Lung (tissue), 12 donors: Measurements from ENCODE around the gene COL6A2. TPM values are rescaled to one million over a fixed set of nuclear protein-coding genes. Genes with fewer than 3 reads are reported as not detected.
A peak's percentile ranks its signal among the peaks of the same experiment; 100 is the strongest.

Experiments
- ATAC-seq: fragments of 200-7000 bp; cut with Tn5 transposase; one replicate; pipeline ENCODE4 v1.9.1; 2020; ENCODE audit warnings: moderate number of reproducible peaks; ENCODE audit not compliant: insufficient read depth, low FRiP score
- DNase-seq, 3 donors: peaks; one replicate each; pipeline ENCODE4 v3.0.0-alpha.2; 2013 to 2017
- H3K27ac ChIP-seq, 2 donors: one replicate each; pipeline ENCODE4 v1.5.1; 2013; ENCODE audit warnings: mild to moderate bottlenecking in 2 of 2, moderate library complexity in 2 of 2, control low read depth in 1 of 2, inconsistent platforms in 1 of 2, low read depth in 1 of 2, low read length in 1 of 2
- H3K27me3 ChIP-seq, 3 donors: one replicate each; pipeline ENCODE4 v1.5.1; 2013; ENCODE audit warnings: low read length in 2 of 3; ENCODE audit not compliant: control insufficient read depth in 3 of 3, insufficient read depth in 3 of 3
- H3K36me3 ChIP-seq, 4 donors: one replicate each; pipeline ENCODE4 v1.5.1; 2013; ENCODE audit warnings: low read length in 4 of 4, mild to moderate bottlenecking in 1 of 4, moderate library complexity in 1 of 4; ENCODE audit not compliant: control insufficient read depth in 4 of 4, insufficient read depth in 4 of 4
- H3K4me1 ChIP-seq, 5 donors: one replicate each; pipeline ENCODE4 v1.5.1; 2013; ENCODE audit warnings: low read length in 5 of 5, mild to moderate bottlenecking in 2 of 5, moderate library complexity in 1 of 5; ENCODE audit not compliant: control insufficient read depth in 5 of 5, insufficient read depth in 5 of 5
- H3K4me3 ChIP-seq: one replicate; pipeline ENCODE4 v1.5.1; 2013; ENCODE audit warnings: mild to moderate bottlenecking, control low read depth, moderate library complexity
- H3K9ac ChIP-seq, 2 donors: one replicate each; pipeline ENCODE4 v1.5.1; 2013; ENCODE audit warnings: low read length in 2 of 2, control low read depth in 1 of 2; ENCODE audit not compliant: insufficient read depth in 1 of 2
- H3K9me3 ChIP-seq, 4 donors: one replicate each; pipeline ENCODE4 v1.5.1; 2013; ENCODE audit warnings: low read length in 3 of 4, mild to moderate bottlenecking in 1 of 4, moderate library complexity in 1 of 4; ENCODE audit not compliant: control insufficient read depth in 4 of 4, insufficient read depth in 3 of 4
- WGBS, 2 donors: extraction: QIAGEN DNeasy Blood & Tissue Kit; methylation state at CpG; one replicate each; pipeline ENCODE4 v1.1.7; 2013; 5-methylcytosine and 5-hydroxymethylcytosine counted together
- polyA plus RNA-seq, 2 donors: library from polyadenylated mRNA; stranded (reverse); fragments of 200-250 nt; gene quantifications; one replicate each; pipeline ENCODE4 v1.2.1, GENCODE V29; 2013
- total RNA-seq, 2 donors: library from RNA; depleted of rRNA in 1 of 2; stranded (reverse); fragments of >200 nt in 1 of 2; gene quantifications; one replicate each; pipeline ENCODE4 v1.2.1, GENCODE V29; 2014 to 2021
- TF ChIP-seq, protein P1 (sequence below): IDR thresholded peaks from 2 replicates; pipeline ENCODE4 v1.5.1; 2012; ENCODE audit warnings: mild to moderate bottlenecking; ENCODE audit errors: control extremely low read depth, extremely low read depth
- donor health status: control.
- donor health status: control.
- donor health status: Bipolar disorder and iron deficiency.
- donor health status: healthy.
- donor health status: DM: yes; HTN: yes; CAD: no.

The COL6A2 gene
- total and polyA plus RNA-seq, 4 donors: 192 to 466 (median 292) TPM

DNA sequence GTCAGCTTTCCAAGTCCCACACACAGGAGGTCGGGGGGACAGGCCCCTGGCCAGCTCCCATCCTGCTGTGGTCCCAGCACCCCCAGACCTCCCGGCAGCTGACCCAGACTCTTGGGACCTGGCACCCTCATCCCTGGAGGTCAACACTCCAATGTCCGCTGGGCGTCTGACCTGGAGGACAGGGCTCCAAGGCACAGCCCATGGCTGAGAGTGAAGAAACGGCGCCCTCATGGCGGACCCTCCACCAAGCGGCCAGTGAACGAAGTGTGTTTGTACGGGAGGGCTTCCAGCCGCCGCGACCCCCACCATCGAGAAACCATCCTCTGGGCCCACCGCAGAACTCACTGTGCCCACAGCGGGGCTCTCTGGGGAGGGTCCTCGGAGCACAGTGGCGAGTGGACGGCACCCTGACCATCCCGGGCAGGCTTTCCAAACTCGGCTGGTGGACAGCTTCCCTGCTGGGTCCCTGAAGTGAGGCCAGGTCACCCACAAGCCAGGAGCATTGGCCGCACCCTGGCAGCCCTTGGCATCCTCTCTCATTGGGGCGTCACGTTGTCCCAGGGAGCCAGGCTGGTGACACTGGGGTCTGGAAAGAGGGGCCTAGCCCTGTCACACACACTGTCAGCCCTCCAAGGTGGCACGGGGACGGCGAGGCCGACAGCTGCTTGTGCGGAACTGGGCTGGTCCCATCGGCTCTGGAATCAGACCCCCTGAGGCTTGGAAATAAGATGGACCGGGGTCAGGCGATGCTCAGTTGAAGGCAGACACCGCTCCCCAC lies 47.8 kb upstream of the COL6A2 start:
- no peak overlapping the region for H3K4me3 ChIP-seq
- peak overlapping the region in 1 of 2 donors; percentile 78 for H3K27ac ChIP-seq
- no peaks in the 10 kb centered on the region for H3K36me3 ChIP-seq
- H3K9ac ChIP-seq: no peak overlapping the region
- TF ChIP-seq, protein P1, sequence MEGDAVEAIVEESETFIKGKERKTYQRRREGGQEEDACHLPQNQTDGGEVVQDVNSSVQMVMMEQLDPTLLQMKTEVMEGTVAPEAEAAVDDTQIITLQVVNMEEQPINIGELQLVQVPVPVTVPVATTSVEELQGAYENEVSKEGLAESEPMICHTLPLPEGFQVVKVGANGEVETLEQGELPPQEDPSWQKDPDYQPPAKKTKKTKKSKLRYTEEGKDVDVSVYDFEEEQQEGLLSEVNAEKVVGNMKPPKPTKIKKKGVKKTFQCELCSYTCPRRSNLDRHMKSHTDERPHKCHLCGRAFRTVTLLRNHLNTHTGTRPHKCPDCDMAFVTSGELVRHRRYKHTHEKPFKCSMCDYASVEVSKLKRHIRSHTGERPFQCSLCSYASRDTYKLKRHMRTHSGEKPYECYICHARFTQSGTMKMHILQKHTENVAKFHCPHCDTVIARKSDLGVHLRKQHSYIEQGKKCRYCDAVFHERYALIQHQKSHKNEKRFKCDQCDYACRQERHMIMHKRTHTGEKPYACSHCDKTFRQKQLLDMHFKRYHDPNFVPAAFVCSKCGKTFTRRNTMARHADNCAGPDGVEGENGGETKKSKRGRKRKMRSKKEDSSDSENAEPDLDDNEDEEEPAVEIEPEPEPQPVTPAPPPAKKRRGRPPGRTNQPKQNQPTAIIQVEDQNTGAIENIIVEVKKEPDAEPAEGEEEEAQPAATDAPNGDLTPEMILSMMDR: no peak
- peaks cover 0 to 45% (median 22%) of the 10 kb centered on the region in 5 donors for H3K4me1 ChIP-seq
- no peaks in the 10 kb centered on the region for H3K27me3 ChIP-seq
- H3K9me3 ChIP-seq: no peaks in the 10 kb centered on the region
- DNase-seq (no peak), ATAC-seq (no peak)
- WGBS, 2 donors: 85 to 91% methylated on average over 33 of the region's 33 CpGs

- DNase-seq (no peak), ATAC-seq (no peak)
- no peaks in the 10 kb centered on the region for H3K9me3 ChIP-seq
- H3K4me1 ChIP-seq: peaks cover 0 to 52% (median 22%) of the 10 kb centered on the region in 5 donors
- 90 to 92% methylated on average over 22 of the region's 22 CpGs for WGBS, 2 donors
- no peak overlapping the region for H3K9ac ChIP-seq
- TF ChIP-seq, protein P1: no peak
- H3K27ac ChIP-seq: no peak overlapping the region
- no peaks in the 10 kb centered on the region for H3K36me3 ChIP-seq
- H3K27me3 ChIP-seq: no peaks in the 10 kb centered on the region
- no peak overlapping the region for H3K4me3 ChIP-seq
Measured at GRCh38 chr21:46050668-46051378, 47.1 kb upstream of the COL6A2 start.

- peaks cover 0 to 58% (median 28%) of the 10 kb centered on the region in 5 donors for H3K4me1 ChIP-seq
- 85 to 88% methylated on average over 16 of the region's 16 CpGs for WGBS, 2 donors
- no peak overlapping the region for H3K4me3 ChIP-seq
- DNase-seq: no peak
- H3K36me3 ChIP-seq: no peaks in the 10 kb centered on the region
- TF ChIP-seq, protein P1: no peak
- H3K27me3 ChIP-seq: no peaks in the 10 kb centered on the region
- H3K9ac ChIP-seq: no peak overlapping the region
- no peak overlapping the region for H3K27ac ChIP-seq
- H3K9me3 ChIP-seq: peaks cover 0 to 2% (median 0%) of the 10 kb centered on the region in 4 donors
- ATAC-seq: no peak
Measured at GRCh38 chr21:46051379-46051770, 46.5 kb upstream of the COL6A2 start.
